ENCODE data around the gene KAZN. TPM values are rescaled to one million over a fixed set of nuclear protein-coding genes. Genes with fewer than 3 reads are reported as not detected.

Gene KAZN
- total and polyA plus RNA-seq, 2 of the 8 experiments (the other 6 are each of a cell fraction or from before 2014, with no cell fraction given): 3.7 to 11.8 TPM

DNA sequence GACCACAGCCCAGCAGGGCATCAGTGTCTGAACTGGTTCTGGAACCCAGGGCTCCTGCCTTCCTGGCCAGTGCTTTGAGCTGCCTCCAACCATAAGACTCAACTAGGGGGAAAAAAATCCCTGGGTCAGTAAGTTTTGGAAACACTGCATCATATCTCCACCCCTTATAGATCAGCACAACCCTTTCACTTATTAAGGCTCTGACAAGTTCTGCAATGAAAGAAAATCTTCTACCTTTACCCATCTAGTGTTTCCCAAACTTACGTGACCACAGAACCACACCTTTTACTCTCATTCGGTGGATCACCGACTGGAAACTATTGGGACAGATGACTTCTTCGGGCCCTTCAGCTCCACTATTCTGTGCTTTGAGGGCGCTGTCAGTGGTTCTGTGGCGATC is 476.7 kb downstream of the KAZN start (continued):
- no peak for TF ChIP-seq CHD7 (IDR thresholded peaks at IDR 0.05; ENCODE audit: insufficient replicate concordance, low read length)
- no peak for TF ChIP-seq E2F6 (IDR thresholded peaks at IDR 0.05)
- TF ChIP-seq EGR1 (IDR thresholded peaks at IDR 0.05; ENCODE audit: borderline replicate concordance, low read depth, low read length): no peak
- TF ChIP-seq EP300 (IDR thresholded peaks at IDR 0.05; ENCODE audit: borderline replicate concordance in 1 of 2, low read depth in 2 of 2, low read length in 2 of 2): no peak
- TF ChIP-seq EZH2 (IDR thresholded peaks at IDR 0.05; ENCODE audit: low read depth, low read length, severe bottlenecking): no peak
- TF ChIP-seq, protein P1, sequence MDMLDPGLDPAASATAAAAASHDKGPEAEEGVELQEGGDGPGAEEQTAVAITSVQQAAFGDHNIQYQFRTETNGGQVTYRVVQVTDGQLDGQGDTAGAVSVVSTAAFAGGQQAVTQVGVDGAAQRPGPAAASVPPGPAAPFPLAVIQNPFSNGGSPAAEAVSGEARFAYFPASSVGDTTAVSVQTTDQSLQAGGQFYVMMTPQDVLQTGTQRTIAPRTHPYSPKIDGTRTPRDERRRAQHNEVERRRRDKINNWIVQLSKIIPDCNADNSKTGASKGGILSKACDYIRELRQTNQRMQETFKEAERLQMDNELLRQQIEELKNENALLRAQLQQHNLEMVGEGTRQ (IDR thresholded peaks at IDR 0.05; ENCODE audit: low read length): no peak
- no peak for TF ChIP-seq JUN (IDR thresholded peaks at IDR 0.05; ENCODE audit: low read depth, low read length)
- no peak for TF ChIP-seq GTF2F1 (IDR thresholded peaks at IDR 0.05; ENCODE audit: borderline replicate concordance, low read depth, low read length)
